ENCODE results near the gene RICTOR. TPM values are rescaled to one million over a fixed set of nuclear protein-coding genes. Genes with fewer than 3 reads are reported as not detected.
"Not testable (repeated sequence)": the region's sequence is repeated elsewhere in the genome, so short reads cannot be mapped to it uniquely, and the experiment has no call there.

Gene RICTOR
- total and polyA plus RNA-seq, 4 donors, result 3.9 to 69.5 (median 31.7) TPM

DNA sequence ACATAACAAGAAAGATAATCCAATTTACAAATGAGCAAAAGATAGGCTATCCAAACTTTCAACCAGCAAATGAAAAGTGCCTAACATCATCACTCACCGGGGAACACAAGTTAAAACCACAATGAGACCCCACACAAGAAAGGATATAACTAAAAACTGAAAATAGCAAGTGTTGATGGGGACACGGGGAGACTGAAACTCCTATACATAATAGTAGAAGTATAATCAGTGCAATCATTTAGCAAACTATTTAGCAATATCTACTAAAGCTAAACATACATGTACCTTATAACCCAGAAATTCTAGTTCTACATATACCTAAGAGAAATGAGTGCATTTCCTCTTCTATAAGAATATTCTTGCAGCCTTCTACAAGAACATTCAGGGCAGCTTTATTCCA lies 72.5 kb downstream of the RICTOR start:
- DNase-seq, result no peak
- H3K27ac ChIP-seq (ENCODE audit: low read depth in 1 of 2, low read length in 2 of 2), result no peak overlapping the region
- no peak for ATAC-seq (ENCODE audit: low FRiP score)
- no peaks in the 10 kb centered on the region for H3K36me3 ChIP-seq (ENCODE audit: control insufficient read depth in 1 of 2, insufficient read depth in 2 of 2, low read length in 1 of 2)
- no peaks in the 10 kb centered on the region for H3K4me1 ChIP-seq (ENCODE audit: control insufficient read depth in 1 of 2, insufficient read depth in 2 of 2, low read length in 2 of 2)
- WGBS, 2 donors, result 89% methylated on average over 2 of the region's 2 CpGs
- no peaks in the 10 kb centered on the region for H3K27me3 ChIP-seq (ENCODE audit: control insufficient read depth in 1 of 2, insufficient read depth in 2 of 2, low read length in 1 of 2)
- no peaks in the 10 kb centered on the region for H3K9me3 ChIP-seq (ENCODE audit: control insufficient read depth, low read length)
- intact Hi-C loops (cut with DNase I), result no loop called here
- no peak overlapping the region for H3K4me3 ChIP-seq (ENCODE audit: low read length in 2 of 2)

DNA sequence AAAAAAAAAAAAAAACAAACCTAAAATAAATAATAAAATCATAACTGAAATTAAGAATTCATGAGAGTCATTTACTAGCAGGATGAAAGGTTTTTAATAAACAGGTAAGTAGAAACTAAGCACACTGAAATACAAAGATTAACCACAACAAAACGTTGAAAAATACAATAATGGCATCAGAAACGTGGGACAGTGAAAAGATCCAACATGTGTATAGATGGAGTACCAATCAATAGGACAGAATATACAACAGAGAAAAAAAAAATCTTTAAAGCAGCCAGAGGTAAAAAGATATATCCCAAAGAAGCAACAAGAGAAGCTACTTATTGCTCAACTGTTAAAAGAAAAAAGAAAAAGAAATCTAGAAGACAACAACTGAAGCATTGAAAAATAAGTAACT lies 75.2 kb downstream of the RICTOR start:
- no peaks in the 10 kb centered on the region for H3K27me3 ChIP-seq (ENCODE audit: control insufficient read depth in 1 of 2, insufficient read depth in 2 of 2, low read length in 1 of 2)
- DNase-seq (no peak), ATAC-seq (ENCODE audit: low FRiP score) (no peak)
- H3K36me3 ChIP-seq (ENCODE audit: control insufficient read depth in 1 of 2, insufficient read depth in 2 of 2, low read length in 1 of 2), result no peaks in the 10 kb centered on the region
- intact Hi-C loops (cut with DNase I), result loop anchor here in 1 of 2 donors (10.0 kb wide), 1 partner anchor 206 kb away; no protein-coding TSS in a partner anchor
- no peaks in the 10 kb centered on the region for H3K9me3 ChIP-seq (ENCODE audit: control insufficient read depth, low read length)
- no peak overlapping the region for H3K4me3 ChIP-seq (ENCODE audit: low read length in 2 of 2)
- no peaks in the 10 kb centered on the region for H3K4me1 ChIP-seq (ENCODE audit: control insufficient read depth in 1 of 2, insufficient read depth in 2 of 2, low read length in 2 of 2)
- 96 to 98% methylated on average over 2 of the region's 2 CpGs for WGBS, 2 donors
- no peak overlapping the region for H3K27ac ChIP-seq (ENCODE audit: low read depth in 1 of 2, low read length in 2 of 2)

- H3K9me3 ChIP-seq (ENCODE audit: control insufficient read depth, low read length), result no peaks in the 10 kb centered on the region
- no peaks in the 10 kb centered on the region for H3K4me1 ChIP-seq (ENCODE audit: control insufficient read depth in 1 of 2, insufficient read depth in 2 of 2, low read length in 2 of 2)
- 67 to 74% methylated on average over 2 of the region's 2 CpGs for WGBS, 2 donors
- H3K4me3 ChIP-seq (ENCODE audit: low read length in 2 of 2), result no peak overlapping the region
- DNase-seq (no peak), ATAC-seq (ENCODE audit: low FRiP score) (no peak)
- intact Hi-C loops (cut with DNase I), result loop anchor here in 1 of 2 donors (10.0 kb wide), 1 partner anchor 207 kb away; no protein-coding TSS in a partner anchor
- H3K27ac ChIP-seq (ENCODE audit: low read depth in 1 of 2, low read length in 2 of 2), result no peak overlapping the region
- H3K27me3 ChIP-seq (ENCODE audit: control insufficient read depth in 1 of 2, insufficient read depth in 2 of 2, low read length in 1 of 2), result no peaks in the 10 kb centered on the region
- H3K36me3 ChIP-seq (ENCODE audit: control insufficient read depth in 1 of 2, insufficient read depth in 2 of 2, low read length in 1 of 2), result peaks cover 0 to 1% of the 10 kb centered on the region in 2 donors
Observed at GRCh38 chr5:38997591-38997990, 76.6 kb downstream of the RICTOR start.

DNA sequence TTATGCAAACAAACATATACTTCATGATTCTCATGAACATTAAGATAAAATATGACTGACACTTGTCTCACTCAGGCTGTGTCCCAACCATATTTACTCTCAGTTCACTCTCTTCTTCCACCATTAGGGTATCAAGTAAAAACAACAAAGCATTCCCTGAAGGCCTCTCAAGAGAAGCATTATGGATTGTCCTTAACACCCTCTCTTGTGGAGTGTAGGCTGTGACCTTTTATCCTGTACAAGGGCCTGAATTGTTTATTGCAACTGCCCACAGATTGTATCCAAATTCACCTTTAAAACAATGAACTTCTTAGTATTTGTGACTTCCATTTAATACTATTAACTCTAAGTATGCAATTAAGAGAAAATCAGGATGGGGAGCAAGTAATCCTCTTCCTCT lies 78.1 kb downstream of the RICTOR start:
- intact Hi-C loops (cut with DNase I), result loop anchor here in 1 of 2 donors (10.0 kb wide), 1 partner anchor 209 kb away; no protein-coding TSS in a partner anchor
- no peak overlapping the region for H3K4me3 ChIP-seq (ENCODE audit: low read length in 2 of 2)
- no peaks in the 10 kb centered on the region for H3K4me1 ChIP-seq (ENCODE audit: control insufficient read depth in 1 of 2, insufficient read depth in 2 of 2, low read length in 2 of 2)
- DNase-seq (no peak), ATAC-seq (ENCODE audit: low FRiP score) (no peak)
- no peak overlapping the region for H3K27ac ChIP-seq (ENCODE audit: low read depth in 1 of 2, low read length in 2 of 2)
- no peaks in the 10 kb centered on the region for H3K27me3 ChIP-seq (ENCODE audit: control insufficient read depth in 1 of 2, insufficient read depth in 2 of 2, low read length in 1 of 2)
- H3K36me3 ChIP-seq (ENCODE audit: control insufficient read depth in 1 of 2, insufficient read depth in 2 of 2, low read length in 1 of 2), result peaks cover 0 to 1% of the 10 kb centered on the region in 2 donors
- no peaks in the 10 kb centered on the region for H3K9me3 ChIP-seq (ENCODE audit: control insufficient read depth, low read length)

GRCh38 chr5:38994324-38994927 lies 79.8 kb downstream of the RICTOR start:
- Histone ChIP-seq H3K9me3 (ENCODE audit: control insufficient read depth, low read length) (no peaks in the 10 kb centered on the region), H3K4me1 (ENCODE audit: control insufficient read depth in 1 of 2, insufficient read depth in 2 of 2, low read length in 2 of 2) (no peaks in the 10 kb centered on the region), H3K27ac (ENCODE audit: low read depth in 1 of 2, low read length in 2 of 2) (no peak overlapping the region), H3K36me3 (ENCODE audit: control insufficient read depth in 1 of 2, insufficient read depth in 2 of 2, low read length in 1 of 2) (peaks cover 0 to 1% of the 10 kb centered on the region in 2 donors), H3K4me3 (ENCODE audit: low read length in 2 of 2) (no peak overlapping the region), H3K27me3 (ENCODE audit: control insufficient read depth in 1 of 2, insufficient read depth in 2 of 2, low read length in 1 of 2) (no peaks in the 10 kb centered on the region)
- ATAC-seq (ENCODE audit: low FRiP score) (peak; percentile 57), DNase-seq (no peak)
- intact Hi-C loops (cut with DNase I), result loop anchor here (5.0 to 10.0 kb wide), 2 partner anchors 88 to 210 kb away; no protein-coding TSS in a partner anchor
- WGBS, 2 donors, result 29 to 36% methylated on average over 5 of the region's 5 CpGs

GRCh38 chr5:38989974-38990719 lies 84.1 kb downstream of the RICTOR start:
- H3K4me3 ChIP-seq (ENCODE audit: low read length in 2 of 2); H3K36me3 ChIP-seq (ENCODE audit: control insufficient read depth in 1 of 2, insufficient read depth in 2 of 2, low read length in 1 of 2); H3K9me3 ChIP-seq (ENCODE audit: control insufficient read depth, low read length); DNase-seq; ATAC-seq (ENCODE audit: low FRiP score); H3K27ac ChIP-seq (ENCODE audit: low read depth in 1 of 2, low read length in 2 of 2); H3K4me1 ChIP-seq (ENCODE audit: control insufficient read depth in 1 of 2, insufficient read depth in 2 of 2, low read length in 2 of 2); H3K27me3 ChIP-seq (ENCODE audit: control insufficient read depth in 1 of 2, insufficient read depth in 2 of 2, low read length in 1 of 2): not testable (repeated sequence)
- WGBS, 2 donors, result 94 to 97% methylated on average over 13 of the region's 13 CpGs
- intact Hi-C loops (cut with DNase I), result loop anchor here (5.0 to 10.0 kb wide), 2 partner anchors 92 to 215 kb away; no protein-coding TSS in a partner anchor

- DNase-seq (no peak), ATAC-seq (ENCODE audit: low FRiP score) (no peak)
- no peak overlapping the region for H3K27ac ChIP-seq (ENCODE audit: low read depth in 1 of 2, low read length in 2 of 2)
- WGBS, 2 donors, result 86 to 93% methylated on average over 9 of the region's 9 CpGs
- intact Hi-C loops (cut with DNase I), result no loop called here
- no peak overlapping the region for H3K4me3 ChIP-seq (ENCODE audit: low read length in 2 of 2)
- H3K9me3 ChIP-seq (ENCODE audit: control insufficient read depth, low read length), result no peaks in the 10 kb centered on the region
- no peaks in the 10 kb centered on the region for H3K4me1 ChIP-seq (ENCODE audit: control insufficient read depth in 1 of 2, insufficient read depth in 2 of 2, low read length in 2 of 2)
- H3K27me3 ChIP-seq (ENCODE audit: control insufficient read depth in 1 of 2, insufficient read depth in 2 of 2, low read length in 1 of 2), result no peaks in the 10 kb centered on the region
- H3K36me3 ChIP-seq (ENCODE audit: control insufficient read depth in 1 of 2, insufficient read depth in 2 of 2, low read length in 1 of 2), result no peaks in the 10 kb centered on the region
Observed at GRCh38 chr5:38985909-38986452, 88.2 kb downstream of the RICTOR start.

GRCh38 chr5:38979535-38979934 lies 94.7 kb downstream of the RICTOR start:
- no peak for DNase-seq
- 73 to 74% methylated on average over 2 of the region's 2 CpGs for WGBS, 2 donors
- no peak for ATAC-seq (ENCODE audit: low FRiP score)
- Histone ChIP-seq H3K4me3 (ENCODE audit: low read length in 2 of 2) (no peak overlapping the region), H3K27me3 (ENCODE audit: control insufficient read depth in 1 of 2, insufficient read depth in 2 of 2, low read length in 1 of 2) (no peaks in the 10 kb centered on the region), H3K36me3 (ENCODE audit: control insufficient read depth in 1 of 2, insufficient read depth in 2 of 2, low read length in 1 of 2) (no peaks in the 10 kb centered on the region), H3K27ac (ENCODE audit: low read depth in 1 of 2, low read length in 2 of 2) (no peak overlapping the region), H3K4me1 (ENCODE audit: control insufficient read depth in 1 of 2, insufficient read depth in 2 of 2, low read length in 2 of 2) (no peaks in the 10 kb centered on the region), H3K9me3 (ENCODE audit: control insufficient read depth, low read length) (no peaks in the 10 kb centered on the region)
- intact Hi-C loops (cut with DNase I), result no loop called here

Measured in aorta (tissue), 5 donors.